ENCODE measurements around the gene ZNF423. TPM values are rescaled to one million over a fixed set of nuclear protein-coding genes. Genes with fewer than 3 reads are reported as not detected.

ZNF423 gene
- total RNA-seq, 1 experiment from 2014 or later, result 11.1 TPM

DNA sequence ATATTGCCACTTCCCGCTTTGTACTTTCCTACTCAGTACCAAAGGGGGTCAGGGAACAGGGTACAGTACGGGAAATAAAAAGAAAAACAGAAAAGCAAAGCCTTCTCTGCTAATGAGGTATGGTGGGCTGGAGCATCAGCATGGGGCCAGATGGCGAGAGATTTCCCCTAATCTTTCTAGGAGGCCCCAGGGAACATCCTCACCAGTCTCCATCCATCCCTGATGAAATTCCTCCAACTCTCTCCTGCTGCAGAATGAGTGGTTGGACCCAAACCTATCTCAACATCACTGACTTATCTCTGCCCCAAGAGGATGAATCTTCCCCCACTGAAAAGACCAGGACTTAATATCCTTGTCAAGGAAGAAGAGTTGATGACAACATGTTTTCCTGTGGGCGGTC is 296.7 kb downstream of the ZNF423 start:
- intact Hi-C loops (cut with micrococcal nuclease; ENCODE audit: unreplicated experiment), result loop anchor here (5.0 to 10.0 kb wide), 4 partner anchors 146 to 363 kb away; partner anchors contain the start of gene ZNF423
- no peak overlapping the region for H3K27ac ChIP-seq (ENCODE audit: low read depth, low read length, poor library complexity, severe bottlenecking)
- no peaks in the 10 kb centered on the region for H3K27me3 ChIP-seq (replicated peaks; ENCODE audit: insufficient read depth, low read depth, low read length, poor library complexity)
- ChIA-PET CTCF (no interaction called here), POLR2A (ENCODE audit: low non-redundant PET) (no interaction called here)
- no peak overlapping the region for H3K4me3 ChIP-seq (ENCODE audit: low read depth, low read length, poor library complexity, severe bottlenecking)
- H3K4me1 ChIP-seq (ENCODE audit: insufficient read depth, low read length, poor library complexity, severe bottlenecking), result peaks cover 45% of the 10 kb centered on the region
- TF ChIP-seq, protein P1, sequence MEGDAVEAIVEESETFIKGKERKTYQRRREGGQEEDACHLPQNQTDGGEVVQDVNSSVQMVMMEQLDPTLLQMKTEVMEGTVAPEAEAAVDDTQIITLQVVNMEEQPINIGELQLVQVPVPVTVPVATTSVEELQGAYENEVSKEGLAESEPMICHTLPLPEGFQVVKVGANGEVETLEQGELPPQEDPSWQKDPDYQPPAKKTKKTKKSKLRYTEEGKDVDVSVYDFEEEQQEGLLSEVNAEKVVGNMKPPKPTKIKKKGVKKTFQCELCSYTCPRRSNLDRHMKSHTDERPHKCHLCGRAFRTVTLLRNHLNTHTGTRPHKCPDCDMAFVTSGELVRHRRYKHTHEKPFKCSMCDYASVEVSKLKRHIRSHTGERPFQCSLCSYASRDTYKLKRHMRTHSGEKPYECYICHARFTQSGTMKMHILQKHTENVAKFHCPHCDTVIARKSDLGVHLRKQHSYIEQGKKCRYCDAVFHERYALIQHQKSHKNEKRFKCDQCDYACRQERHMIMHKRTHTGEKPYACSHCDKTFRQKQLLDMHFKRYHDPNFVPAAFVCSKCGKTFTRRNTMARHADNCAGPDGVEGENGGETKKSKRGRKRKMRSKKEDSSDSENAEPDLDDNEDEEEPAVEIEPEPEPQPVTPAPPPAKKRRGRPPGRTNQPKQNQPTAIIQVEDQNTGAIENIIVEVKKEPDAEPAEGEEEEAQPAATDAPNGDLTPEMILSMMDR (conservative IDR thresholded peaks at IDR 0.05; ENCODE audit: low read depth, low read length), result no peak
- no peak for TF ChIP-seq EZH2 (IDR thresholded peaks at IDR 0.05; ENCODE audit: borderline replicate concordance, low read depth, low read length, poor library complexity, severe bottlenecking)
- H3K36me3 ChIP-seq (ENCODE audit: insufficient read depth, low read length, poor library complexity, severe bottlenecking), result no peaks in the 10 kb centered on the region
- no TSS peak for BruUV-seq (replicated peaks)
- no peak for DNase-seq (ENCODE audit: low spot score)
- no peaks in the 10 kb centered on the region for H3K9me3 ChIP-seq (ENCODE audit: low read depth, low read length, poor library complexity, severe bottlenecking)

- H3K27ac ChIP-seq (ENCODE audit: low read depth, low read length, poor library complexity, severe bottlenecking), result no peak overlapping the region
- intact Hi-C loops (cut with micrococcal nuclease; ENCODE audit: unreplicated experiment), result loop anchor here (5.0 to 10.0 kb wide), 4 partner anchors 146 to 364 kb away; partner anchors contain the start of gene ZNF423
- peaks cover 45% of the 10 kb centered on the region for H3K4me1 ChIP-seq (ENCODE audit: insufficient read depth, low read length, poor library complexity, severe bottlenecking)
- DNase-seq (ENCODE audit: low spot score), result no peak
- no peak overlapping the region for H3K4me3 ChIP-seq (ENCODE audit: low read depth, low read length, poor library complexity, severe bottlenecking)
- no peaks in the 10 kb centered on the region for H3K9me3 ChIP-seq (ENCODE audit: low read depth, low read length, poor library complexity, severe bottlenecking)
- H3K36me3 ChIP-seq (ENCODE audit: insufficient read depth, low read length, poor library complexity, severe bottlenecking), result no peaks in the 10 kb centered on the region
- POLR2A ChIA-PET (ENCODE audit: low non-redundant PET), result no interaction called here
- TF ChIP-seq, protein P1 (conservative IDR thresholded peaks at IDR 0.05; ENCODE audit: low read depth, low read length), result no peak
- no peak for TF ChIP-seq EZH2 (IDR thresholded peaks at IDR 0.05; ENCODE audit: borderline replicate concordance, low read depth, low read length, poor library complexity, severe bottlenecking)
- no TSS peak for BruUV-seq (replicated peaks)
- CTCF ChIA-PET, result no interaction called here
- no peaks in the 10 kb centered on the region for H3K27me3 ChIP-seq (replicated peaks; ENCODE audit: insufficient read depth, low read depth, low read length, poor library complexity)
These were observed 297.5 kb downstream of the ZNF423 start for GRCh38 chr16:49558451-49558850.

DNA sequence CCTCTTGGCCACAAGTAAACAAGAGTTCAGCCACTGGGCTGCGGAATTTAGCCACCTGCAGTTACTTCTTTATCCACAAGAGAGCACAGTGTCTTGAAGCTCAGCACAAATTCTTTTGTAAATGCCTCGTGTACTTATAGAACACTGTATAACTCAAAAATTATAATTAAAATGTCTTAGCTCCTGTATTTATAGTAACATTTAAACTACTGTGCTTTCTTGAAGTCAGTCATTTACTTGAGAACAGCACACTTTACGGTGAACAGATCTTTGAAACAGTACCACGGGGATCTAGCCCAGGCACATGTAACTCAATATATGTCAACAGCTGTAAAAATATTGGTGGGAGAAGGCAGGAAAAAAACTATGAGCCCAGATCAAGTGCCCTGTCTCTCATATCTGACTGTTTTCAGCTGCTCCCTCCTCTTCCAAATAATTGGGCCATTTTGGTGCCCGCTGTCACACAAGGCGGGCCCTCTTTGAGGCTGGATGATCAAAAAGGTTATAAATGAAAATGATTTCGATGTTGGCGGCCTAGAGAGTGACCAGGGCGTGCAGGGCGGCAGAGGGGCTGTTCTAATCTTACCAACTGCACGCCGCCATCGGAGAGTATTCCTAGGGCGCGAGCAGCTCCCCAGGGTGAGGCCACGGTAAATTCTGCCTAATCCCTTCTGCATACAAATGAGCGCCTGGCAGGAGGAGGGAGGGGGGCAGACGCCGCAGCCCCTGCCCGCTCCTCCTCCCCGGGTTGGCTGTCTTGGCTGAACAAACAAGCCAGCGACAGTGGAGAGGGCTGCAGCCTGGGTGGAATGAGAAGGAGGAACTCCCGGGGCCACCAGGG is 299.1 kb downstream of the ZNF423 start:
- DNase-seq (ENCODE audit: low spot score), result peak; percentile 82
- TF ChIP-seq EZH2 (IDR thresholded peaks at IDR 0.05; ENCODE audit: borderline replicate concordance, low read depth, low read length, poor library complexity, severe bottlenecking), result no peak
- TF ChIP-seq, protein P1 (conservative IDR thresholded peaks at IDR 0.05; ENCODE audit: low read depth, low read length), result peak; percentile 80
- peaks cover 45% of the 10 kb centered on the region for H3K4me1 ChIP-seq (ENCODE audit: insufficient read depth, low read length, poor library complexity, severe bottlenecking)
- intact Hi-C loops (cut with micrococcal nuclease; ENCODE audit: unreplicated experiment), result loop anchor here (2.0 to 10.0 kb wide), 5 partner anchors 36 to 365 kb away; partner anchors contain the start of gene ZNF423
- no peaks in the 10 kb centered on the region for H3K9me3 ChIP-seq (ENCODE audit: low read depth, low read length, poor library complexity, severe bottlenecking)
- no peaks in the 10 kb centered on the region for H3K27me3 ChIP-seq (replicated peaks; ENCODE audit: insufficient read depth, low read depth, low read length, poor library complexity)
- peak overlapping the region; percentile 27 for H3K4me3 ChIP-seq (ENCODE audit: low read depth, low read length, poor library complexity, severe bottlenecking)
- BruUV-seq (replicated peaks), result no TSS peak
- no peaks in the 10 kb centered on the region for H3K36me3 ChIP-seq (ENCODE audit: insufficient read depth, low read length, poor library complexity, severe bottlenecking)
- ChIA-PET POLR2A (ENCODE audit: low non-redundant PET) (interaction anchor here (0.5 kb wide), 1 partner anchor 39 kb away, joined by 3 read pairs; no protein-coding TSS in a partner anchor), CTCF (interaction anchor here (0.5 to 2.1 kb wide), 12 partner anchors 23 to 871 kb away, joined by 3 to 13 read pairs (median 5); no protein-coding TSS in a partner anchor)
- H3K27ac ChIP-seq (ENCODE audit: low read depth, low read length, poor library complexity, severe bottlenecking), result peak overlapping the region; percentile 74
